Fibroblast of lung (primary cell): ENCODE data around the gene UQCRQ. TPM values are rescaled to one million over a fixed set of nuclear protein-coding genes. Genes with fewer than 3 reads are reported as not detected.
"Not testable (repeated sequence)": the region's sequence is repeated elsewhere in the genome, so short reads cannot be mapped to it uniquely, and the experiment has no call there.

Source experiments
- DNase-seq, 2 donors: peaks; one replicate each; pipeline versions ENCODE4 v3.0.0 to v3.0.0-alpha.2; 2010; ENCODE audit warnings: low read depth in 2 of 2
- H2AFZ ChIP-seq: 2 replicates; pipeline ENCODE4 v1.5.1; 2012; ENCODE audit warnings: low read length, control low read depth, inconsistent platforms
- H3K27ac ChIP-seq: 2 replicates; pipeline ENCODE4 v1.5.1; 2011; ENCODE audit warnings: low read length, control low read depth; ENCODE audit not compliant: insufficient read depth
- H3K27me3 ChIP-seq: 2 replicates; pipeline ENCODE4 v1.5.1; 2011; ENCODE audit warnings: mild to moderate bottlenecking, low read length; ENCODE audit not compliant: control insufficient read depth, insufficient read depth
- H3K36me3 ChIP-seq: 2 replicates; pipeline ENCODE4 v1.5.1; 2011; ENCODE audit warnings: low read length; ENCODE audit not compliant: control insufficient read depth, insufficient read depth
- H3K4me1 ChIP-seq: 2 replicates; pipeline ENCODE4 v1.5.1; 2011; ENCODE audit warnings: low read length; ENCODE audit not compliant: control insufficient read depth, insufficient read depth; ENCODE audit errors: extremely low read depth
- H3K4me2 ChIP-seq: 2 replicates; pipeline ENCODE4 v1.5.1; 2011; ENCODE audit warnings: low read length, control low read depth; ENCODE audit not compliant: insufficient read depth; ENCODE audit errors: extremely low read depth
- H3K4me3 ChIP-seq, 4 experiments: fragments of 200-600 bp in 1 of 4; sonication (generic) in 1 of 4; replicated peaks in 1 of 4; 2 replicates each; pipeline ENCODE4 v1.5.1; 2011 to 2016; ENCODE audit warnings: low read length in 4 of 4, low read depth in 3 of 4, mild to moderate bottlenecking in 3 of 4, control low read depth in 2 of 4, inconsistent platforms in 1 of 4, mixed read lengths in 1 of 4; ENCODE audit not compliant: insufficient read depth in 1 of 4; ENCODE audit errors: control extremely low read depth in 1 of 4
- H3K79me2 ChIP-seq: 2 replicates; pipeline ENCODE4 v1.5.1; 2012; ENCODE audit warnings: mild to moderate bottlenecking, low read length, inconsistent platforms; ENCODE audit not compliant: control insufficient read depth, insufficient read depth
- H3K9ac ChIP-seq: 2 replicates; pipeline ENCODE4 v1.5.1; 2011; ENCODE audit warnings: mild to moderate bottlenecking, low read length, control low read depth; ENCODE audit not compliant: insufficient read depth
- H3K9me3 ChIP-seq: 2 replicates; pipeline ENCODE4 v1.5.1; 2012; ENCODE audit warnings: low read depth, low read length; ENCODE audit not compliant: control insufficient read depth, insufficient read depth
- H4K20me1 ChIP-seq: 2 replicates; pipeline ENCODE4 v1.5.1; 2011; ENCODE audit warnings: low read length; ENCODE audit not compliant: control insufficient read depth, insufficient read depth; ENCODE audit errors: extremely low read depth
- CTCF ChIP-seq, 2 donors: IDR thresholded peaks in 1 of 2; conservative IDR thresholded peaks in 1 of 2; 1 replicate in 1 of 2; 2 replicates in 1 of 2; pipeline ENCODE4 v1.5.1; 2011 to 2012; ENCODE audit warnings: low read length in 2 of 2, control low read depth in 1 of 2, inconsistent platforms in 1 of 2, low read depth in 1 of 2, mild to moderate bottlenecking in 1 of 2
- EZH2 ChIP-seq: IDR thresholded peaks from 2 replicates; pipeline ENCODE4 v1.5.1; 2012; ENCODE audit warnings: low read length, control low read depth, mild to moderate bottlenecking; ENCODE audit errors: missing control alignments
- polyA plus RNA-seq, 2 donors: library from polyadenylated mRNA; depleted of rRNA in 1 of 2; stranded (reverse) in 1 of 2; unstranded in 1 of 2; fragments of >200 nt; gene quantifications; 2 replicates each; pipeline ENCODE4 v1.2.1, GENCODE V29; 2011 to 2012; ENCODE audit warnings: missing spikeins in 1 of 2
- total RNA-seq: library from RNA; depleted of rRNA; stranded (reverse); fragments of >200 nt; gene quantifications from 2 replicates; pipeline ENCODE4 v1.2.1, GENCODE V29; 2014

UQCRQ gene
- total and polyA plus RNA-seq, 2 donors (not counting 1 experiment from before 2014, with no cell fraction given), result 112 to 157 TPM

- H3K9ac ChIP-seq, result no peak overlapping the region
- no peaks in the 10 kb centered on the region for H3K79me2 ChIP-seq
- TF ChIP-seq CTCF (conservative IDR thresholded peaks at IDR 0.05 in 1 of 2, IDR thresholded peaks at IDR 0.05 in 1 of 2; ENCODE audit: low read depth in 1 of 2, low read length in 2 of 2) (no peak), EZH2 (no peak)
- no peak overlapping the region for H3K27ac ChIP-seq
- DNase-seq, result no peak
- H3K4me1 ChIP-seq, result no peaks in the 10 kb centered on the region
- no peaks in the 10 kb centered on the region for H4K20me1 ChIP-seq
- H2AFZ ChIP-seq, result no peak overlapping the region
- H3K27me3 ChIP-seq, result no peaks in the 10 kb centered on the region
- no peaks in the 10 kb centered on the region for H3K36me3 ChIP-seq
- no peaks in the 10 kb centered on the region for H3K9me3 ChIP-seq
- no peak overlapping the region for H3K4me2 ChIP-seq
- H3K4me3 ChIP-seq, result no peak overlapping the region
Measured at GRCh38 chr5:132853323-132853722, 13.1 kb upstream of the UQCRQ start.

GRCh38 chr5:132853790-132854189 is 12.7 kb upstream of the UQCRQ start:
- Histone ChIP-seq H3K9ac (no peak overlapping the region), H3K4me1 (no peaks in the 10 kb centered on the region), H3K36me3 (no peaks in the 10 kb centered on the region), H3K27ac (no peak overlapping the region), H3K9me3 (no peaks in the 10 kb centered on the region), H3K4me2 (no peak overlapping the region), H3K4me3 (no peak overlapping the region), H4K20me1 (no peaks in the 10 kb centered on the region), H2AFZ (no peak overlapping the region), H3K27me3 (no peaks in the 10 kb centered on the region), H3K79me2 (no peaks in the 10 kb centered on the region)
- no peak for DNase-seq
- TF ChIP-seq CTCF (conservative IDR thresholded peaks at IDR 0.05 in 1 of 2, IDR thresholded peaks at IDR 0.05 in 1 of 2; ENCODE audit: low read depth in 1 of 2, low read length in 2 of 2) (no peak), EZH2 (no peak)

- Histone ChIP-seq H3K4me1 (no peaks in the 10 kb centered on the region), H3K79me2 (no peaks in the 10 kb centered on the region), H3K27ac (no peak overlapping the region), H3K4me3 (no peak overlapping the region), H3K4me2 (no peak overlapping the region), H2AFZ (no peak overlapping the region), H3K9me3 (no peaks in the 10 kb centered on the region), H3K36me3 (no peaks in the 10 kb centered on the region), H3K9ac (no peak overlapping the region), H3K27me3 (no peaks in the 10 kb centered on the region), H4K20me1 (no peaks in the 10 kb centered on the region)
- TF ChIP-seq CTCF (conservative IDR thresholded peaks at IDR 0.05 in 1 of 2, IDR thresholded peaks at IDR 0.05 in 1 of 2; ENCODE audit: low read depth in 1 of 2, low read length in 2 of 2), result no peak
- no peak for TF ChIP-seq EZH2
- DNase-seq, result peak in 1 of 2 donors; percentile 58
Measured at GRCh38 chr5:132854301-132854700, 12.1 kb upstream of the UQCRQ start.

GRCh38 chr5:132854992-132855391 is 11.4 kb upstream of the UQCRQ start:
- not testable (repeated sequence) for H3K27ac ChIP-seq, H3K4me3 ChIP-seq

More at GRCh38 chr5:132854992-132855391, 11.4 kb upstream of the UQCRQ start:
- H3K9ac ChIP-seq, H3K9me3 ChIP-seq, H3K27me3 ChIP-seq, DNase-seq, H4K20me1 ChIP-seq, H3K79me2 ChIP-seq, H3K4me1 ChIP-seq, H3K36me3 ChIP-seq, H3K4me2 ChIP-seq, H2AFZ ChIP-seq: not testable (repeated sequence)
